Measurements from ENCODE around the gene PSEN1. TPM values are rescaled to one million over a fixed set of nuclear protein-coding genes. Genes with fewer than 3 reads are reported as not detected.

PSEN1 gene
- total RNA-seq, 2 experiments from 2014 or later: 23.5 to 23.7 TPM

- peaks cover 12% of the 10 kb centered on the region for H3K4me1 Mint-ChIP-seq
Observed at GRCh38 chr14:73220634-73221033, 84.3 kb downstream of the PSEN1 start.

DNA sequence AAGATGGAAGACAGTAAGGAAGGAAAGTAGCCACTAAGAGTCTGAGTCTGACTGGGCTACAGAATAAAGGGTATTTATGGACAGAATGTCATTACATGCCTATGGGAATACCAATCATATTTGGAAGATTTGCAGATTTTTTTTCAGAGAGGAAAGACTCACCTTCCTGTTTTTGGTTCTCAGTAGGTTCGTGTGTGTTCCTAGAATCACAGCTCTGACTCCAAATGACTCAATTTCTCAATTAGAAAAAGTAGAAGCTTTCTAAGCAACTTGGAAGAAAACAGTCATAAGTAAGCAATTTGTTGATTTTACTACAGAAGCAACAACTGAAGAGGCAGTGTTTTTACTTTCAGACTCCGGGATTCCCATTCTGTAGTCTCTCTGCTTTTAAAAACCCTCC is 85.6 kb downstream of the PSEN1 start:
- peaks cover 12% of the 10 kb centered on the region for H3K4me1 Mint-ChIP-seq
- no peaks in the 10 kb centered on the region for H3K9me3 Mint-ChIP-seq
- DNase-seq: no peak
- peaks cover 13% of the 10 kb centered on the region for H3K36me3 Mint-ChIP-seq
- no peak overlapping the region for H3K27ac Mint-ChIP-seq
- no peak overlapping the region for H3K4me3 Mint-ChIP-seq
- H3K27me3 Mint-ChIP-seq: no peaks in the 10 kb centered on the region

More at GRCh38 chr14:73220634-73221033, 84.3 kb downstream of the PSEN1 start:
- H3K4me3 Mint-ChIP-seq: no peak overlapping the region
- no peak for DNase-seq
- peaks cover 13% of the 10 kb centered on the region for H3K36me3 Mint-ChIP-seq
- no peak overlapping the region for H3K27ac Mint-ChIP-seq
- no peaks in the 10 kb centered on the region for H3K9me3 Mint-ChIP-seq
- no peaks in the 10 kb centered on the region for H3K27me3 Mint-ChIP-seq

DNA sequence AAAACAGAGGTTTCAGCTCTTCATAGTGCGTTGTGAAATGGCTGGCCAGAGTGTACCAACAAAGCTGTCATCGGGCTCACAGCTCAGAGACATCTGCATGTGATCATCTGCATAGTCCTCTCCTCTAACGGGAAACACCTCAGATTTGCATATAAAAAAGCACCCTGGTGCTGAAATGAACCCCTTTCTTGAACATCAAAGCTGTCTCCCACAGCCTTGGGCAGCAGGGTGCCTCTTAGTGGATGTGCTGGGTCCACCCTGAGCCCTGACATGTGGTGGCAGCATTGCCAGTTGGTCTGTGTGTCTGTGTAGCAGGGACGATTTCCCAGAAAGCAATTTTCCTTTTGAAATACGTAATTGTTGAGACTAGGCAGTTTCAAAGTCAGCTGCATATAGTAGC is 86.7 kb downstream of the PSEN1 start:
- Mint-ChIP-seq H3K36me3 (peaks cover 13% of the 10 kb centered on the region), H3K27ac (peak overlapping the region; percentile 43), H3K4me1 (peaks cover 12% of the 10 kb centered on the region), H3K9me3 (no peaks in the 10 kb centered on the region), H3K27me3 (no peaks in the 10 kb centered on the region), H3K4me3 (no peak overlapping the region)
- no peak for DNase-seq

DNA sequence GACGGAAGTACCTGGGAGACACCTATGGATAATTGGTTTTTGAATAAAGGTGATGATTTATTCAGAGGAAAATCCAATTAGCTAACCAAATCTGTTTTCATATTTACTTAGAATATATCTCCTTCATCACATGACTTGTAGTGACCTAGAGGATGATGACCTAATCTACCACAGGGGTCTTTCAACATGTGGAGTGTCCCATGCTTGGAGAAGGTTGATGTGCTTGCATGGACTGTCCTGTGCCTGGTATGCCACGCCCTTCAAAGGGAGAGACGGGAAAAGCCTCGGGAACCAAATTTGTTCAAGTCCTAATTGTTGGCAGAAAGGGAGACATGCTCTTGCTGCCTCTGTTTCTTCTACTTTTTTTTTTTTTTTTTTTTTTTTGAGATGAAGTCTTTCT is 89.2 kb downstream of the PSEN1 start:
- Mint-ChIP-seq H3K36me3 (peaks cover 5% of the 10 kb centered on the region), H3K4me1 (peaks cover 12% of the 10 kb centered on the region), H3K4me3 (no peak overlapping the region), H3K27ac (no peak overlapping the region), H3K27me3 (no peaks in the 10 kb centered on the region), H3K9me3 (no peaks in the 10 kb centered on the region)
- no peak for DNase-seq

- no peak overlapping the region for H3K4me3 Mint-ChIP-seq
- no peak for DNase-seq
- H3K27ac Mint-ChIP-seq: no peak overlapping the region
- no peaks in the 10 kb centered on the region for H3K9me3 Mint-ChIP-seq
- peaks cover under 1% of the 10 kb centered on the region for H3K4me1 Mint-ChIP-seq
- peaks cover 5% of the 10 kb centered on the region for H3K27me3 Mint-ChIP-seq
- H3K36me3 Mint-ChIP-seq: peaks cover 2% of the 10 kb centered on the region
Observed at GRCh38 chr14:73227812-73228781, 91.8 kb downstream of the PSEN1 start.

DNA sequence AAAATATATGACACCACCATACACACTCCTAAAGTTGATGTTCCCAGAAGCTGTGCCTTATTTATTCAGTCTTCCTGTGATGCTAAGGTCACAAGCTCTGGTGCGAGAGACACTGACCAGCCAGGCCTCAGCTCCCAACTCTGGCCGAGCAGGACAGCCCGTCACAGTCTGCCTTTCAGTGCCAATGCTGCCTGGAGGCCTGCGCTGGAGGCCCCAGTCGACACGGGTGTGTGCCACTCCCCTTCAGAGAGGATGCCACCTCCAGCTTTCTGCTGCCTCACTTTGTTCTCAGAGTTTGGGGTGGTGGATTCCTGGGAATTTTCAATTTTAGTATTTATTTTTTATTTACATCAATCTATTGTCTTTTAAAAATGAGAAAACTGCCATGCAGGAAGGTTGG is 93.7 kb downstream of the PSEN1 start:
- H3K36me3 Mint-ChIP-seq: peaks cover 2% of the 10 kb centered on the region
- H3K27me3 Mint-ChIP-seq: peaks cover 23% of the 10 kb centered on the region
- H3K27ac Mint-ChIP-seq: no peak overlapping the region
- H3K4me3 Mint-ChIP-seq: no peak overlapping the region
- H3K9me3 Mint-ChIP-seq: no peaks in the 10 kb centered on the region
- no peaks in the 10 kb centered on the region for H3K4me1 Mint-ChIP-seq
- DNase-seq: no peak

DNA sequence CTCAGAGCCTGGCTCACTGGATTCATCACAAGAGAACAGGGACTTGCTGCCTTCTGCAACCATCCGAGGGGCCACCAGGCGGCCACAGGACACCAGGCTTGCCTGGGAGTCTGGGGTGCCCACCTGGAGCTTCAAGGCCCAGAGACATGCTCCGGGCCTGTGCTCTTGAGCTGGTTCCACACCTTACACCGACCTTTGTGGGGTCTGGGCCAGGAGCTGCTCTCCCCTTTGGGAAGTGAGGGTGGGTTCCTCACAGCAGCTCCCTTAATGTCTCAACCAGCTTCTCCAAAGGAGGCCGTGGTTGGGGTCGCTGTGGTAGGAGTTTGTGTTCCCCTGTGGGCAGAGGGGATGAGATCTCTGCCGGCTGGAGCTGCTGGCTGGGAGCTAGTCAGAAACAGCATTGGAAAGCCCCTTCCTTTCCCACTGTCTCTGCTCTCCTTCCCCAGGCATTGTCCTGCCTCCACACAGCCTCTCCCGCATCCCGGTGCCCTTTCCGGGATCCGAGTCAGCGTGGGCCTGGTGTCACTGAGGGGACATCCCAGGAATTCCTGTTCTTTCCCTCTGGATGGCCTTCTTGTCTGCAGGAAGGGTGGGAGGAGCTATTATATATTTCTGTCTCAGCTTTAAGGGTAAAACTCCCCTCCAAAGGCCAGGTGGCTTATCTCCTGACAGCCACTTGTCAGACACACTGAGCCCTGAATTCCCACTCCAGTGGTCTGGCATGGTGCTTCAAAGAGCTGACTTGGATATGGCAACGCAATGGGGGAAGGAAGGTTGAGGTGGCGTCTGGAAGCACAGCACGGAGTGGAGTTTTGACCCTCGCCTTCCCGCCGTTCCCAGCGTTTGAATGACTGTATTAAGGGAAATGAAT is 95.9 kb downstream of the PSEN1 start:
- DNase-seq: peak; percentile 24
- no peaks in the 10 kb centered on the region for H3K9me3 Mint-ChIP-seq

GRCh38 chr14:73232984-73233383 is 96.7 kb downstream of the PSEN1 start:
- Mint-ChIP-seq H3K27me3 (peaks cover 46% of the 10 kb centered on the region), H3K27ac (no peak overlapping the region), H3K36me3 (peaks cover 2% of the 10 kb centered on the region), H3K4me3 (no peak overlapping the region), H3K9me3 (no peaks in the 10 kb centered on the region), H3K4me1 (peaks cover 7% of the 10 kb centered on the region)
- DNase-seq: no peak

More for the DNA sequence above, 95.9 kb downstream of the PSEN1 start:
- H3K36me3 Mint-ChIP-seq: peaks cover 2% of the 10 kb centered on the region
- H3K4me3 Mint-ChIP-seq: no peak overlapping the region
- H3K4me1 Mint-ChIP-seq: peaks cover 7% of the 10 kb centered on the region
- peaks cover 45% of the 10 kb centered on the region for H3K27me3 Mint-ChIP-seq
- no peak overlapping the region for H3K27ac Mint-ChIP-seq

- H3K27me3 Mint-ChIP-seq: peaks cover 51% of the 10 kb centered on the region
- no peak overlapping the region for H3K4me3 Mint-ChIP-seq
- H3K27ac Mint-ChIP-seq: no peak overlapping the region
- H3K36me3 Mint-ChIP-seq: peaks cover 2% of the 10 kb centered on the region
- DNase-seq: no peak
- no peaks in the 10 kb centered on the region for H3K9me3 Mint-ChIP-seq
- peaks cover 9% of the 10 kb centered on the region for H3K4me1 Mint-ChIP-seq
Observed at GRCh38 chr14:73233564-73233963, 97.3 kb downstream of the PSEN1 start.

- Mint-ChIP-seq H3K27ac (no peak overlapping the region), H3K4me1 (peaks cover 11% of the 10 kb centered on the region), H3K4me3 (no peak overlapping the region), H3K36me3 (peaks cover 2% of the 10 kb centered on the region), H3K9me3 (no peaks in the 10 kb centered on the region), H3K27me3 (peaks cover 55% of the 10 kb centered on the region)
- no peak for DNase-seq
Observed at GRCh38 chr14:73234029-73234428, 97.7 kb downstream of the PSEN1 start.

DNA sequence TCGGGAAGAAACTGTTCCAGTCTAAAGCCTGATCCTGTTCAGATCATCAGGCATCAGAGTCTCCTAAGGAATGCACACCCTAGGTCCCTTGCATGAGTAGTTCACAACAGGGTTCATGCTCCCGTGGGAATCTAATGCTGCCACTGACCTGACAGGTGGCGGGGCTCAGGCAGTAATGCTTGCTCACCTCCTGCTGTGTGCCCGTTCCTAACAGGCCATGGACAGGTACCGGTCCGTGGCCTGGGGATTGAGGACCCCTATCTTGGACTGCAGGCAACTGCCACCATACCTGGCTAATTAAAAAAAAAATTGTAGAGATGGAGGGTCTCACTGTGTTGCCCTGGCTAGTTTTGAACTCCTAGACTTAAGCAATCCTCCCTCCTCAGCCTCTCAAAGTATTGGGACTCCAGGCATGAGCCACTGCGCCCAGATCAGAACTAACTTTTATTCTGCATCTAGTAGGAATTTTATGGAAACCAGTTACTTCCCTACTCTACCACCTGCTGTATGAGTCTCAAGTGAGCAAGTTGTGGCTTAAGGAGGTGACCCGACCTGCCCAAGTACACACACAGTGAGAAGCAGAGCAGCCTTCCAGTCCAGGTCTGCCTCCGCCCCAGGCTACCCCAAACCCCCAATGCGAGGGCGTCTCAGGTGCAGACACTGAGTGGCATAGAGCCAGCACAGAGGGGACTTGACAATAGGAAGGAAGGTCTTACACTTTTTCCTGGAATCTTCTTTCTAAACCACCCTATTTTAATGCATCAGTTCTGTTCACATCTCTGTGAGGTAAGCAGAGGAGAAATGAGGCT is 98.5 kb downstream of the PSEN1 start:
- H3K4me3 Mint-ChIP-seq: no peak overlapping the region
- no peaks in the 10 kb centered on the region for H3K9me3 Mint-ChIP-seq
- peaks cover 2% of the 10 kb centered on the region for H3K36me3 Mint-ChIP-seq
- no peak for DNase-seq
- H3K27ac Mint-ChIP-seq: no peak overlapping the region
- H3K27me3 Mint-ChIP-seq: peaks cover 62% of the 10 kb centered on the region
- H3K4me1 Mint-ChIP-seq: peaks cover 11% of the 10 kb centered on the region

- no peak overlapping the region for H3K4me3 Mint-ChIP-seq
- H3K4me1 Mint-ChIP-seq: peaks cover 11% of the 10 kb centered on the region
- H3K27me3 Mint-ChIP-seq: peaks cover 70% of the 10 kb centered on the region
- peaks cover 2% of the 10 kb centered on the region for H3K36me3 Mint-ChIP-seq
- H3K27ac Mint-ChIP-seq: no peak overlapping the region
- no peak for DNase-seq
- no peaks in the 10 kb centered on the region for H3K9me3 Mint-ChIP-seq
Observed at GRCh38 chr14:73235531-73236155, 99.3 kb downstream of the PSEN1 start.

DNA sequence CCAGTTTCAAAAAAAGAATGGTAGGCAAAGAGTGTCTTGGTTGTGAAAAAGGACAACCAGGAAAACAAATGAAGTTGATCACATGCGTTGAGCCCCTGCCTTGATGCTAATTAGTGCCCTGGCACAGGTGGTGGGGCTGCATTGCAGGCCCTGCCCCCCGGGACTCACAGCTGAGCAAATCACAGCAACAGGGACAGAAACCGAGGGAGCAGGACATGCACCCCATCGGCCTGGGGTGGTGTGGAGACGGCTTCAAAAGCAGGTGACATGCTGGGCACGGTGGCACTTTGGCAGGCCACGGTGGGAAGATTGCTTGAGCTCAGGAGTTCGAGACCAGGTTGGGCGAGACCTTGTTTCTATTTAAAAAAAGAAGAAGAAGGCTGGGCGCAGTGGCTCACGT is 99.8 kb downstream of the PSEN1 start:
- no peak for DNase-seq
- Mint-ChIP-seq H3K36me3 (peaks cover 2% of the 10 kb centered on the region), H3K4me1 (peaks cover 11% of the 10 kb centered on the region), H3K4me3 (no peak overlapping the region), H3K9me3 (no peaks in the 10 kb centered on the region), H3K27me3 (peaks cover 76% of the 10 kb centered on the region), H3K27ac (no peak overlapping the region)

DNA sequence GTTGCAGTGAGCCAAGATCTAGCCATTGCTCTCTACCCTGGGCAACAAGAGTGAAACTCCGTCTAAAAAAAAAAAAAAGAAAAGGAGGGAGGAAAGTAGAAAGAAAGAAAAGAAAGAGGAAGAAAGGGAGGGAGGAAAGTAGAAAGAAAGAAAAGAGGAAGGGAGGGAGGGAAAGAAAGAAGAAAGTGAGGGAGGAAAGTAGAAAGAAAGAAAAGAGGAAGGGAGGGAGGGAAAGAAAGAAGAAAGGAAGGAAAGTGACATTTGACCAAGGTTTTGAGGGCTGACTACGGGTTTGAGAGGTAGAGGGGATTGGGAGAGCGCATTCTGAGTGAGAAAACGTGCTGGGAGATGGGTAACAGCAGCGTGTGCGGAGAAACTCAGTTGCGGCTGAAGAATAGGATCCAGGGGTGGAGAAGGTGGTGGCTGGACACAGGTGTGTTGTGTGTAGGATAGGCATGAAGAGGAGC is 100.5 kb downstream of the PSEN1 start:
- no peak overlapping the region for H3K27ac Mint-ChIP-seq
- peaks cover 82% of the 10 kb centered on the region for H3K27me3 Mint-ChIP-seq
- H3K36me3 Mint-ChIP-seq: peaks cover 2% of the 10 kb centered on the region
- H3K4me1 Mint-ChIP-seq: peaks cover 11% of the 10 kb centered on the region
- peak overlapping the region; percentile 40 for H3K4me3 Mint-ChIP-seq
- no peak for DNase-seq
- H3K9me3 Mint-ChIP-seq: no peaks in the 10 kb centered on the region
